ENCODE results near the gene CCNQ.

The CCNQ gene

DNA sequence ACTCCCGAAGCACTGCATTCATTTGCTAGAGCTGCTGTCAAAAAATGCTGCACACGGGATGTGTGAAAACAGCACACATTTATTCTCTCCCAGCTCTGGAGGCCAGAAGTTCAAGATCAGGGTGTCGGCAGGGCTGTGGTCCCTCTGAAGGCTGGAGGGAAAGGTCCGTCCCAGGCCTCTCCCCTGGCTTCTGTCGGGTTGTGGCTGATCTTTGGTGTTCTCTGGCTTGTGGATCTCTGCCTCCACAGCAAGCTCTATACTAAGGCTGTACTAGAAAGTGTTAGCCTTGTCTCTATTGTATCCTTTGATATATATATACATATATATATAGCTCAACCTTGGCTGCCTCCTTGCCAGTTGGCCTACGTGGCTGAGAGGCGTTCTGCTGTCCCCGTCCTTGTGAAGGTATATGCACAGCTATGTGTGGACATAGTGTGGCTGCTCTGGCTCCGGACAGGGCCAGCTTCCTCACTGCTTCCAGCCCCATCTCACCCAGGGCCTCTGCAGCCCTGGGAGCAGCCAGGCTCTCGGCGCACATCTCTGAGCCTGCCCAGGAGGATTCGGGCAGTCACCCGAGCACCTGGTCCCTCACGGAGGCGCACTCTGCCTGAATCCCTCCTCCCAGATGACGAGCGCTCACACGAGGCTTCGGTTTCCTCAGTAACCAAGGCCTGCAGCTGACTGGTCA is 33.1 kb upstream of the CCNQ start:
- Histone ChIP-seq H2AFZ (ENCODE audit: low read length) (no peak overlapping the region), H3K36me3 (replicated peaks; ENCODE audit: insufficient read depth, low read length) (no peaks in the 10 kb centered on the region), H3K9me2 (replicated peaks; ENCODE audit: insufficient read depth, low read length) (no peaks in the 10 kb centered on the region), H3K79me2 (ENCODE audit: low read length) (no peaks in the 10 kb centered on the region), H3K4me3 (ENCODE audit: low read length) (no peak overlapping the region), H3K9ac (ENCODE audit: low read length) (no peak overlapping the region), H3K27me3 (replicated peaks; ENCODE audit: insufficient read depth, low read length) (peaks cover 66% of the 10 kb centered on the region), H3F3A (ENCODE audit: insufficient read depth, low read length) (no peaks in the 10 kb centered on the region), H3K4me1 (ENCODE audit: low read length) (no peaks in the 10 kb centered on the region), H4K20me1 (ENCODE audit: insufficient read depth, low read length) (no peaks in the 10 kb centered on the region), H3K27ac (ENCODE audit: low read length) (no peak overlapping the region), H3K9me3 (replicated peaks; ENCODE audit: insufficient read depth, low read length) (no peaks in the 10 kb centered on the region), H3K4me2 (ENCODE audit: low read depth, low read length) (no peak overlapping the region)
- DNase-seq = no peak
- no peak for TF ChIP-seq EZH2phosphoT487 (IDR thresholded peaks at IDR 0.05; ENCODE audit: low read length)
- TF ChIP-seq EZH2 (optimal IDR thresholded peaks at IDR 0.05; ENCODE audit: low read depth, low read length) = no peak
- TF ChIP-seq, protein P1, sequence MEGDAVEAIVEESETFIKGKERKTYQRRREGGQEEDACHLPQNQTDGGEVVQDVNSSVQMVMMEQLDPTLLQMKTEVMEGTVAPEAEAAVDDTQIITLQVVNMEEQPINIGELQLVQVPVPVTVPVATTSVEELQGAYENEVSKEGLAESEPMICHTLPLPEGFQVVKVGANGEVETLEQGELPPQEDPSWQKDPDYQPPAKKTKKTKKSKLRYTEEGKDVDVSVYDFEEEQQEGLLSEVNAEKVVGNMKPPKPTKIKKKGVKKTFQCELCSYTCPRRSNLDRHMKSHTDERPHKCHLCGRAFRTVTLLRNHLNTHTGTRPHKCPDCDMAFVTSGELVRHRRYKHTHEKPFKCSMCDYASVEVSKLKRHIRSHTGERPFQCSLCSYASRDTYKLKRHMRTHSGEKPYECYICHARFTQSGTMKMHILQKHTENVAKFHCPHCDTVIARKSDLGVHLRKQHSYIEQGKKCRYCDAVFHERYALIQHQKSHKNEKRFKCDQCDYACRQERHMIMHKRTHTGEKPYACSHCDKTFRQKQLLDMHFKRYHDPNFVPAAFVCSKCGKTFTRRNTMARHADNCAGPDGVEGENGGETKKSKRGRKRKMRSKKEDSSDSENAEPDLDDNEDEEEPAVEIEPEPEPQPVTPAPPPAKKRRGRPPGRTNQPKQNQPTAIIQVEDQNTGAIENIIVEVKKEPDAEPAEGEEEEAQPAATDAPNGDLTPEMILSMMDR (IDR thresholded peaks at IDR 0.05; ENCODE audit: low read length) = no peak

DNA sequence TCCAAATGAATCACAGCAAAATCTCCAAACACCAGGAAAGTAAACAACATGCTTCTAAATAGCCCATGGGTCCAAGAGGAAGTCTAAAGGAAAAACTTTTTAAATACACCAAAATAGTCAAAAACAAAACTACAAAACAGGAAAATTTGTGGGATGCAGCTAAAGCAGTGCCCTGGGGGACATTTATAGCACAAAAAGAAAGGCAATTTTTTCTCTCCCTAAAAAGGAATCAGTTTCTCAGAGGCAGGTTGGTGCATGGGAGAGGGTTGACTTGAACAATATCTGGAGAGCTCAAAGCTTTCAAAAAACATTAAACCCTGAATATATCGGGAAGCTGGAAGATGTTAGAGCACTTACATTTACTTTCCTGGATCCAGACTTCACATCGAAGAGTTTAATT is 32.4 kb upstream of the CCNQ start:
- Histone ChIP-seq H3K27ac (ENCODE audit: low read length) (no peak overlapping the region), H2AFZ (ENCODE audit: low read length) (no peak overlapping the region), H3K4me1 (ENCODE audit: low read length) (no peaks in the 10 kb centered on the region), H3K4me2 (ENCODE audit: low read depth, low read length) (no peak overlapping the region), H3K79me2 (ENCODE audit: low read length) (no peaks in the 10 kb centered on the region), H3F3A (ENCODE audit: insufficient read depth, low read length) (no peaks in the 10 kb centered on the region), H3K27me3 (replicated peaks; ENCODE audit: insufficient read depth, low read length) (peaks cover 67% of the 10 kb centered on the region), H3K9me3 (replicated peaks; ENCODE audit: insufficient read depth, low read length) (no peaks in the 10 kb centered on the region), H3K36me3 (replicated peaks; ENCODE audit: insufficient read depth, low read length) (no peaks in the 10 kb centered on the region), H3K9me2 (replicated peaks; ENCODE audit: insufficient read depth, low read length) (no peaks in the 10 kb centered on the region), H4K20me1 (ENCODE audit: insufficient read depth, low read length) (no peaks in the 10 kb centered on the region), H3K9ac (ENCODE audit: low read length) (no peak overlapping the region), H3K4me3 (ENCODE audit: low read length) (no peak overlapping the region)
- TF ChIP-seq, protein P1 (IDR thresholded peaks at IDR 0.05; ENCODE audit: low read length) = no peak
- TF ChIP-seq EZH2phosphoT487 (IDR thresholded peaks at IDR 0.05; ENCODE audit: low read length) (no peak), EZH2 (optimal IDR thresholded peaks at IDR 0.05; ENCODE audit: low read depth, low read length) (no peak)
- no peak for DNase-seq

DNA sequence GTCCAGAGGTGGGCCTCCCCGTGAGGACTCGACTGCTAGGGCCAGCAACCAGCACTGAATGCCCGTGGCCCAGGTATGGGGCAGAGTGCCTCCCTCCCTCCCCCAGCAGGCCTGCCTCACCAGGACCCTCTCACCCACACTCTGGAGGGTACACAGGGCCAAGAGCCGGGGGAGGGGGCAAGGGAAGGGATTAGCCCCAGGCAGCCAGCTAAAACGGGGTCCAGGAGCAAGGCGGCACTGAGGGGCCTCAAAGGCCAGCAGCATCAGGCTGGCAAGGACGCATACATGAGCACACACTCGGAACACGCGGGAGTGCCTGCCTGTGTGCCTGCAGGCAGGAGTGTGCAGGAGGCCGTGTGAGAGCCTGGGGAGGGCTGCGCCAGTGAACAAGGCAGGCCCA is 29.7 kb upstream of the CCNQ start:
- Histone ChIP-seq H3K4me2 (ENCODE audit: low read depth, low read length) (no peak overlapping the region), H3K9me2 (replicated peaks; ENCODE audit: insufficient read depth, low read length) (no peaks in the 10 kb centered on the region), H3K4me1 (ENCODE audit: low read length) (no peaks in the 10 kb centered on the region), H3K36me3 (replicated peaks; ENCODE audit: insufficient read depth, low read length) (no peaks in the 10 kb centered on the region), H3F3A (ENCODE audit: insufficient read depth, low read length) (no peaks in the 10 kb centered on the region), H3K27ac (ENCODE audit: low read length) (no peak overlapping the region), H3K9me3 (replicated peaks; ENCODE audit: insufficient read depth, low read length) (no peaks in the 10 kb centered on the region), H3K27me3 (replicated peaks; ENCODE audit: insufficient read depth, low read length) (peaks cover 72% of the 10 kb centered on the region), H3K79me2 (ENCODE audit: low read length) (no peaks in the 10 kb centered on the region), H4K20me1 (ENCODE audit: insufficient read depth, low read length) (no peaks in the 10 kb centered on the region), H2AFZ (ENCODE audit: low read length) (no peak overlapping the region), H3K4me3 (ENCODE audit: low read length) (no peak overlapping the region), H3K9ac (ENCODE audit: low read length) (no peak overlapping the region)
- DNase-seq = no peak
- TF ChIP-seq EZH2phosphoT487 (IDR thresholded peaks at IDR 0.05; ENCODE audit: low read length) (no peak), EZH2 (optimal IDR thresholded peaks at IDR 0.05; ENCODE audit: low read depth, low read length) (no peak)
- TF ChIP-seq, protein P1 (IDR thresholded peaks at IDR 0.05; ENCODE audit: low read length) = no peak

Data from MM.1S (cell line).